Stimulated activated CD4-positive, alpha-beta T cell treated with anti-CD3 and anti-CD28 coated beads, Interleukin-2, amount 100 ng/mL, for 48 hours (primary cell): Measurements from ENCODE around the gene PDZD2.
"Not testable (repeated sequence)": the region's sequence is repeated elsewhere in the genome, so short reads cannot be mapped to it uniquely, and the experiment has no call there.

Experiments used
- DNase-seq, 2 donors: peaks; one replicate each; pipeline ENCODE4 v3.0.0-alpha.2; 2020

Gene PDZD2

GRCh38 chr5:31698673-31699072, 59.7 kb downstream of the PDZD2 start:
- no peak for DNase-seq

- no peak for DNase-seq
Observed at GRCh38 chr5:31701642-31702299, 62.8 kb downstream of the PDZD2 start.

GRCh38 chr5:31702712-31703111, 63.8 kb downstream of the PDZD2 start:
- DNase-seq, result no peak

GRCh38 chr5:31703757-31704156, 64.8 kb downstream of the PDZD2 start:
- no peak for DNase-seq

GRCh38 chr5:31706186-31706585, 67.3 kb downstream of the PDZD2 start:
- no peak for DNase-seq

GRCh38 chr5:31707329-31707728, 68.4 kb downstream of the PDZD2 start:
- DNase-seq, result no peak

- no peak for DNase-seq
Observed at GRCh38 chr5:31708089-31708488, 69.2 kb downstream of the PDZD2 start.

- no peak for DNase-seq
Observed at GRCh38 chr5:31711363-31711762, 72.4 kb downstream of the PDZD2 start.

- no peak for DNase-seq
Observed at GRCh38 chr5:31711935-31712592, 73.1 kb downstream of the PDZD2 start.

GRCh38 chr5:31717561-31717960, 78.6 kb downstream of the PDZD2 start:
- no peak for DNase-seq

GRCh38 chr5:31720004-31720403, 81.1 kb downstream of the PDZD2 start:
- DNase-seq, result no peak

- no peak for DNase-seq
Observed at GRCh38 chr5:31720811-31721345, 81.9 kb downstream of the PDZD2 start.

- no peak for DNase-seq
Observed at GRCh38 chr5:31722111-31722510, 83.2 kb downstream of the PDZD2 start.

- DNase-seq, result no peak
Observed at GRCh38 chr5:31725996-31726395, 87.1 kb downstream of the PDZD2 start.

GRCh38 chr5:31726952-31727351, 88.0 kb downstream of the PDZD2 start:
- no peak for DNase-seq

- DNase-seq, result no peak
Observed at GRCh38 chr5:31728039-31728438, 89.1 kb downstream of the PDZD2 start.

GRCh38 chr5:31728806-31729205, 89.9 kb downstream of the PDZD2 start:
- not testable (repeated sequence) for DNase-seq

- DNase-seq, result no peak
Observed at GRCh38 chr5:31730139-31730538, 91.2 kb downstream of the PDZD2 start.

- DNase-seq, result no peak
Observed at GRCh38 chr5:31731016-31731415, 92.1 kb downstream of the PDZD2 start.

GRCh38 chr5:31731710-31732301, 92.9 kb downstream of the PDZD2 start:
- DNase-seq, result no peak

GRCh38 chr5:31732821-31733220, 93.9 kb downstream of the PDZD2 start:
- DNase-seq, result not testable (repeated sequence)

- DNase-seq, result no peak
Observed at GRCh38 chr5:31733371-31733770, 94.4 kb downstream of the PDZD2 start.

- no peak for DNase-seq
Observed at GRCh38 chr5:31736127-31736526, 97.2 kb downstream of the PDZD2 start.

- no peak for DNase-seq
Observed at GRCh38 chr5:31738199-31738598, 99.3 kb downstream of the PDZD2 start.
